Dermis blood vessel endothelial cell (primary cell): ENCODE data around the gene ICA1. TPM values are rescaled to one million over a fixed set of nuclear protein-coding genes. Genes with fewer than 3 reads are reported as not detected.
"Not testable (repeated sequence)": the region's sequence is repeated elsewhere in the genome, so short reads cannot be mapped to it uniquely, and the experiment has no call there.

Experiments used
- DNase-seq: peaks from one replicate; pipeline ENCODE4 v3.0.0; 2010
- total RNA-seq: library from RNA; depleted of rRNA; stranded (reverse); fragments of >200 nt; gene quantifications from 2 replicates; pipeline ENCODE4 v1.2.3, GENCODE V29; 2014

Gene ICA1
- total RNA-seq, 1 donor from 2014 or later, result 55.8 TPM

- peak; percentile 79 for DNase-seq
Measured at GRCh38 chr7:8260871-8261694, 884 bp downstream of the ICA1 start.

GRCh38 chr7:8259586-8260222 lies 2.3 kb downstream of the ICA1 start:
- DNase-seq, result no peak

GRCh38 chr7:8258734-8259133 lies 3.2 kb downstream of the ICA1 start:
- DNase-seq, result no peak

GRCh38 chr7:8258166-8258565 lies 3.8 kb downstream of the ICA1 start:
- DNase-seq, result no peak

GRCh38 chr7:8255680-8256655 lies 6.0 kb downstream of the ICA1 start:
- no peak for DNase-seq

- DNase-seq, result no peak
Measured at GRCh38 chr7:8254667-8255066, 7.3 kb downstream of the ICA1 start.

GRCh38 chr7:8254215-8254614 lies 7.8 kb downstream of the ICA1 start:
- no peak for DNase-seq

GRCh38 chr7:8251195-8251594 lies 10.8 kb downstream of the ICA1 start:
- no peak for DNase-seq

GRCh38 chr7:8250547-8250946 lies 11.4 kb downstream of the ICA1 start:
- no peak for DNase-seq

- peak; percentile 41 for DNase-seq
Measured at GRCh38 chr7:8249121-8249520, 12.8 kb downstream of the ICA1 start.

GRCh38 chr7:8246020-8246419 lies 15.9 kb downstream of the ICA1 start:
- DNase-seq, result no peak

- DNase-seq, result not testable (repeated sequence)
Measured at GRCh38 chr7:8245032-8245431, 16.9 kb downstream of the ICA1 start.

GRCh38 chr7:8243059-8243458 lies 18.9 kb downstream of the ICA1 start:
- not testable (repeated sequence) for DNase-seq

GRCh38 chr7:8239702-8240362 lies 22.1 kb downstream of the ICA1 start:
- DNase-seq, result not testable (repeated sequence)

- DNase-seq, result no peak
Measured at GRCh38 chr7:8236780-8237407, 25.1 kb downstream of the ICA1 start.

GRCh38 chr7:8232999-8233847 lies 28.7 kb downstream of the ICA1 start:
- no peak for DNase-seq

GRCh38 chr7:8229927-8230326 lies 32.0 kb downstream of the ICA1 start:
- DNase-seq, result no peak

GRCh38 chr7:8228766-8229674 lies 32.9 kb downstream of the ICA1 start:
- no peak for DNase-seq

- no peak for DNase-seq
Measured at GRCh38 chr7:8228068-8228467, 33.9 kb downstream of the ICA1 start.

- no peak for DNase-seq
Measured at GRCh38 chr7:8227261-8227660, 34.7 kb downstream of the ICA1 start.
